Spinal cord (tissue), 10 donors: ENCODE measurements around the gene TMEM63C. TPM values are rescaled to one million over a fixed set of nuclear protein-coding genes. Genes with fewer than 3 reads are reported as not detected.

Source experiments
- DNase-seq, 6 donors: peaks; one replicate each; pipeline versions ENCODE4 v3.0.0 to v3.0.0-alpha.2; 2013 to 2015; ENCODE audit warnings: low spot score in 6 of 6, low read depth in 4 of 6
- H3K27ac ChIP-seq: one replicate; pipeline ENCODE4 v1.5.1; 2013; ENCODE audit warnings: low read depth, low read length, control low read depth
- H3K27me3 ChIP-seq: one replicate; pipeline ENCODE4 v1.6.1; 2013; ENCODE audit warnings: low read length; ENCODE audit not compliant: control insufficient read depth, insufficient read depth
- H3K36me3 ChIP-seq: one replicate; pipeline ENCODE4 v1.6.1; 2013; ENCODE audit warnings: low read length; ENCODE audit not compliant: control insufficient read depth, insufficient read depth
- H3K4me1 ChIP-seq: one replicate; pipeline ENCODE4 v1.6.1; 2013; ENCODE audit warnings: low read length; ENCODE audit not compliant: control insufficient read depth, insufficient read depth
- H3K4me3 ChIP-seq: one replicate; pipeline ENCODE4 v1.5.1; 2013; ENCODE audit warnings: low read depth, low read length, control low read depth
- H3K9me3 ChIP-seq: one replicate; pipeline ENCODE4 v1.6.1; 2013; ENCODE audit warnings: low read length; ENCODE audit not compliant: control insufficient read depth, insufficient read depth
- WGBS: methylation state at CpG from one replicate; pipeline ENCODE4 v1.1.5; 2013; ENCODE audit warnings: missing lambda C conversion rate; ENCODE audit not compliant: insufficient coverage; 5-methylcytosine and 5-hydroxymethylcytosine counted together
- polyA plus RNA-seq, 2 donors: library from polyadenylated mRNA; unstranded; fragments of 120-200 nt; gene quantifications; one replicate each; pipeline ENCODE4 v1.2.1, GENCODE V29; 2013; ENCODE audit not compliant: insufficient read length in 2 of 2
- small RNA-seq: library from RNA; depleted of rRNA; stranded (forward); fragments of <200 nt; gene quantifications from one replicate; pipeline ENCODE3, GENCODE V24; 2014; ENCODE audit warnings: low replicate concordance
- total RNA-seq, 2 donors: library from RNA; depleted of rRNA in 1 of 2; stranded (reverse); fragments of 120-200 nt in 1 of 2; fragments of >200 nt in 1 of 2; gene quantifications; one replicate each; pipeline versions ENCODE4 v1.2.3 to v1.2.4, GENCODE V29; 2013 to 2014
- donor health status: healthy.

The TMEM63C gene
- total and polyA plus RNA-seq, 4 donors = 4.5 to 24.6 (median 17.2) TPM

- H3K4me3 ChIP-seq = no peak overlapping the region
- H3K9me3 ChIP-seq = no peaks in the 10 kb centered on the region
- H3K36me3 ChIP-seq = peaks cover 45% of the 10 kb centered on the region
- H3K27me3 ChIP-seq = no peaks in the 10 kb centered on the region
- H3K4me1 ChIP-seq = peaks cover 17% of the 10 kb centered on the region
- DNase-seq = no peak
- no peak overlapping the region for H3K27ac ChIP-seq
- WGBS = 98% methylated on average over 4 of the region's 4 CpGs
Observed at GRCh38 chr14:77299771-77300170, 118.2 kb downstream of the TMEM63C start.

GRCh38 chr14:77301103-77301502 is 119.5 kb downstream of the TMEM63C start:
- DNase-seq = peak in 5 of 6 donors; percentile 72 to 94 (median 80)
- H3K9me3 ChIP-seq = no peaks in the 10 kb centered on the region
- H3K36me3 ChIP-seq = peaks cover 38% of the 10 kb centered on the region
- 25% methylated on average over 10 of the region's 10 CpGs for WGBS
- peak overlapping the region; percentile 1 for H3K4me3 ChIP-seq
- H3K27ac ChIP-seq = peak overlapping the region; percentile 74
- H3K27me3 ChIP-seq = no peaks in the 10 kb centered on the region
- H3K4me1 ChIP-seq = peaks cover 23% of the 10 kb centered on the region

GRCh38 chr14:77302926-77303325 is 121.3 kb downstream of the TMEM63C start:
- 100% methylated on average over 4 of the region's 5 CpGs for WGBS
- Histone ChIP-seq H3K9me3 (no peaks in the 10 kb centered on the region), H3K4me3 (no peak overlapping the region), H3K4me1 (peaks cover 34% of the 10 kb centered on the region), H3K27me3 (no peaks in the 10 kb centered on the region), H3K36me3 (peaks cover 24% of the 10 kb centered on the region), H3K27ac (peak overlapping the region; percentile 30)
- DNase-seq = no peak

DNA sequence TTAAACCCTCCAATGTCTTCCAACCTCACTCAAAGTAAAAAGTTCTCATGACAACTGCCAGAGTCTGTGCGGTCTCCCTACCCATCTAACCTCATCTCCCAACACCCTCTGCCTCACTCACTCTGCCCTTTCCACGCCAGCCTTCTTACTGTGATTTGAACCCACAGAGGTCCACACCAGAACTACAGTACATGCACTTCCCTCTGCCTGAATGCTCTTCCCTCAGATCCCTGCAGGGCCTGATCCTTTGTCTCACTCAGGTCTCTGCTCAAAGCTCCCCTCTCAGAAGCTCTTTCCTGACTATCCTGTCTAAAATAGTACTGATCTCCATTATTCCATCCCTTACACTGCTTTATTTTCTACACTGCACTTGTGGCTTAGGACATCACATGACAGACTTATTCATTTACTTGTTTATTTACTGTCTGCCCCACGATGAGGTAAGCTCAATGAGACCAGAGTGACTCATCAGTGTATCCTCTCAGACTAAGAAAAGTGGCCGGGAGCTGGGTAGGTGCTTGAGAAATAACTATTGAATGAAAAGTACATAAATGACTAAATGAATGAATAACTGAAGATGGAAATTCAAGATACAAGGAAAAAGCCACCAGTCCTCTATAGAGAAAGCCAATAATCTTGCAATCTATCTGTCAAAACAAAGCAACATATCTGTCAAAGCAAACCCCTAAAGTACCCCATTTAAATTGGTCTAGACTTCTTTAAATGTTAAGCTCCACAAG is 122.0 kb downstream of the TMEM63C start:
- Histone ChIP-seq H3K27me3 (no peaks in the 10 kb centered on the region), H3K4me1 (peaks cover 40% of the 10 kb centered on the region), H3K9me3 (no peaks in the 10 kb centered on the region), H3K27ac (peak overlapping the region; percentile 30), H3K4me3 (no peak overlapping the region), H3K36me3 (peaks cover 17% of the 10 kb centered on the region)
- DNase-seq = no peak
- WGBS = 85% methylated on average over 2 of the region's 4 CpGs

- Histone ChIP-seq H3K4me3 (no peak overlapping the region), H3K27me3 (no peaks in the 10 kb centered on the region), H3K36me3 (peaks cover 3% of the 10 kb centered on the region), H3K4me1 (peaks cover 47% of the 10 kb centered on the region), H3K27ac (peak overlapping the region; percentile 96), H3K9me3 (no peaks in the 10 kb centered on the region)
- DNase-seq = peak in 4 of 6 donors; percentile 68 to 93 (median 74)
- 49% methylated on average over 4 of the region's 4 CpGs for WGBS
Observed at GRCh38 chr14:77305696-77306095, 124.1 kb downstream of the TMEM63C start.

GRCh38 chr14:77306416-77306815 is 124.8 kb downstream of the TMEM63C start:
- peak overlapping the region; percentile 96 for H3K27ac ChIP-seq
- H3K4me3 ChIP-seq = no peak overlapping the region
- peak in 4 of 6 donors; percentile 67 to 91 (median 77) for DNase-seq
- H3K27me3 ChIP-seq = no peaks in the 10 kb centered on the region
- no peaks in the 10 kb centered on the region for H3K36me3 ChIP-seq
- 41% methylated on average over 2 of the region's 3 CpGs for WGBS
- peaks cover 40% of the 10 kb centered on the region for H3K4me1 ChIP-seq
- H3K9me3 ChIP-seq = no peaks in the 10 kb centered on the region

GRCh38 chr14:77306851-77307496 is 125.4 kb downstream of the TMEM63C start:
- Histone ChIP-seq H3K27ac (peak overlapping the region; percentile 96), H3K4me3 (no peak overlapping the region)
- peak in 2 of 6 donors; percentile 35 to 74 for DNase-seq

More at GRCh38 chr14:77306851-77307496, 125.4 kb downstream of the TMEM63C start:
- H3K27me3 ChIP-seq = no peaks in the 10 kb centered on the region
- H3K4me1 ChIP-seq = peaks cover 35% of the 10 kb centered on the region
- H3K36me3 ChIP-seq = no peaks in the 10 kb centered on the region
- no peaks in the 10 kb centered on the region for H3K9me3 ChIP-seq
- 21% methylated on average over 2 of the region's 3 CpGs for WGBS

Small RNA genes lying within 50 kb of the gene (small RNA-seq; reads per million reads assigned to genes)
- gene MIR1260A = not detected
- gene RF00421 = not detected

Other genes with a start within 250 kb of the TMEM63C start
- gene IRF2BPL, start 153.1 kb upstream of the TMEM63C start, total RNA-seq = 10 to 100 TPM; 23.7 to 41.3 TPM
- gene IRF2BPL, start 153.1 kb upstream of the TMEM63C start, polyA plus RNA-seq = 10 to 100 TPM; 49.2 to 55.0 TPM
- gene CIPC, start 83.5 kb upstream of the TMEM63C start, total RNA-seq = 10 to 100 TPM; 35.2 to 38.0 TPM
- gene CIPC, start 83.5 kb upstream of the TMEM63C start, polyA plus RNA-seq = 10 to 100 TPM; 38.7 to 39.2 TPM
- 10 to 100 TPM in 1 of 2 donors, 1 to 10 TPM in 1; 5.6 to 11.5 TPM for gene ZDHHC22, start 40.0 kb upstream of the TMEM63C start, total RNA-seq
- 10 to 100 TPM; 45.4 to 47.3 TPM for gene ZDHHC22, start 40.0 kb upstream of the TMEM63C start, polyA plus RNA-seq
- gene NGB, start 89.4 kb downstream of the TMEM63C start, total RNA-seq = 1 to 10 TPM; 2.6 to 9.6 TPM
- gene NGB, start 89.4 kb downstream of the TMEM63C start, polyA plus RNA-seq = 10 to 100 TPM; 15.6 to 16.3 TPM
- gene POMT2, start 139.1 kb downstream of the TMEM63C start, total RNA-seq = 10 to 100 TPM; 19.9 to 21.4 TPM
- gene POMT2, start 139.1 kb downstream of the TMEM63C start, polyA plus RNA-seq = 10 to 100 TPM; 41.0 to 55.7 TPM
- 10 to 100 TPM in 1 of 2 donors, 1 to 10 TPM in 1; 6.7 to 26.3 TPM for gene GSTZ1, start 139.2 kb downstream of the TMEM63C start, total RNA-seq
- gene GSTZ1, start 139.2 kb downstream of the TMEM63C start, polyA plus RNA-seq = 10 to 100 TPM; 15.1 to 15.9 TPM
- gene TMED8, start 195.3 kb downstream of the TMEM63C start, total RNA-seq = 10 to 100 TPM; 16.8 to 28.5 TPM
- gene TMED8, start 195.3 kb downstream of the TMEM63C start, polyA plus RNA-seq = 10 to 100 TPM; 19.3 to 22.5 TPM
- 10 to 100 TPM in 1 of 2 donors, 1 to 10 TPM in 1; 4.2 to 10.3 TPM for gene SAMD15, start 195.6 kb downstream of the TMEM63C start, total RNA-seq
- 1 to 10 TPM; 5.6 to 6.8 TPM for gene SAMD15, start 195.6 kb downstream of the TMEM63C start, polyA plus RNA-seq
- gene NOXRED1, start 241.7 kb downstream of the TMEM63C start, total RNA-seq = under 1 TPM; 0.50 to 0.61 TPM
- 1 to 10 TPM; 1.9 to 2.4 TPM for gene NOXRED1, start 241.7 kb downstream of the TMEM63C start, polyA plus RNA-seq